ENCODE data around the gene SDK2.

The SDK2 gene

DNA sequence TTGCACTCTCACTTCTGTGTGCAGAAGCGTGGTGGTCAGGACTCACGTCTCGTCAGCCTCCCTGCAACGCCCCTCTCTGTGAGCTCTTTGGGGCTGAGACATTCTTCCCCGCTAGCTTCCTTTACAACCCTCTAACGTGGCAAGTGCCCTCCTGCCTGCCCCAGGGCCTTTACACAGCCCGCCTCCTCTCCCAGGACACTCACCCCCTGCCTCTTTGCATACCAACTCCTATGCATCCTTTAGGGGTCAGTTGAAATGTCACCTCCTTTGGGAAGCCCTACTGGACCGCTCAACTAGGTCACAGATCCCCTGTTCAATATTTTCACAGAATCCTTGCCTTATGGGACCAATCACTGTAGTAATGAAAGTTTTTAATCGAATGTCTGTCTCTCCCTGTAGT lies 61.4 kb downstream of the SDK2 start:
- no peak for DNase-seq

DNA sequence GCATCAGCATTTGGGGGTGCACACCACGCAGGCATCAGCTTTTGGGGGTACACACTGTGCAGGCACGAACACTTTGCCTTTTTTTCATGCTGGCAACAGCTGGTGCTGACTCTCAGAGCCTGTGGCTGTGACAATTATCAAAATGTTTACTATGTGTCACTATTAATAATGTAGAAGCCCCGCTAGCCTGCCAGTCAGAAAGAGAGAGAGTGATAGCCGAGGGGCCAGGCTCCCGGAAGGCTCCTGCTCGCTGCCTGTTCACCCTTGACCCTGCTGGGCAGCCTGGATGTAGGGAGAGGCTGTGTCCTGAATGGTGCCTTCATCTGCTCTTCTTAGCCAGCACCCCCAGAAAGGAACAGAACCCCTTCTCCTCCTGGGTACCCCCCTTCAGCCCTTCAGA lies 61.9 kb downstream of the SDK2 start:
- DNase-seq = no peak

DNA sequence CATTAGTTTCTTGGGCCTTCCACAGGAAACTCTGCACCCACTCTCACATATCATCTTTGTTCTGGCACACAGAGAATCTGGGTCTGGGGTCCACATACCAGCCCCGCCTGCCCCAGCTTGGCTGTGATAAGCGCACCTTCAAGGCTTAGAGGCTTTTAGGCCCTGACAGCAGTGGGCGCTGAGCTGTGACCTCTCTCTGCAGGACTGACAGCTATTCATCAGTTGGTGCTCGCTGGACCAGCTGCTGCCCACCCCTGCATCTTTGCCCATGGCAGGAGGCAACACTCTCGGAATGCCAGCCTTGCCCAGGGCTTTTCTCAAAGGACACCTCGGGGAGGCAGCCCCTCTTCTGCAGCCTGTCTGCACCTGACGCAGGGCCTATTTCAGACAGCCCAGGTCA lies 62.9 kb downstream of the SDK2 start:
- no peak for DNase-seq

DNA sequence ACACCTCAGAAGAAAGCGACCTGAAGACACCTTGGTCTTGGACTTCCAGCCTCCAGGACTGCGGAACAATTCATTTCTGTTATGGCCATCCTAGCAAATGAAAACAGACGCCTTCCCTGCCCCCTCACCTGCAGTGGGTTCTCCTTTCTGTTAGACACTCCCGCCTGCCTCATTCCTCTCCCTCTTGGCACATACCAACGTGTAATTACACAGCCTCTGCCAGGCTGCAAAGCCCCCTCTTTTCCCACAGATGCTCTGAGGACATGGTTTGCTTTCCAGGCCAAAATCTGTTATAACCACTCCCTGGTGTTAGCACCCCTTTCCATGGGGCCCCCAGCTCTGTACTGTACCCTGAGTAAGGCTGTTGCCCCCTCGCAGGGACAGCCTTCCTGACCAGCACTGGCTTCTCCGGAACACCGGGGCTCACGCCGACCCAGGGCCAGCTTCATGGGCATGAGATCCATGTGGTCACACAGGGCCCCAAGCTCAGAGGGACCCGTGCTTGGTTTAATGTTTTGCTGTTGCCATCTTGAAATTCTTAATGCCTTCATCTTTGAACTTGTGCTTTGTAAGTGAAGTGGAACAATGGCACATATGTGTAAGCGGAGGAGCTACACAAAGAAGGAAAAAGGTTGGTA lies 64.1 kb downstream of the SDK2 start:
- no peak for DNase-seq

DNA sequence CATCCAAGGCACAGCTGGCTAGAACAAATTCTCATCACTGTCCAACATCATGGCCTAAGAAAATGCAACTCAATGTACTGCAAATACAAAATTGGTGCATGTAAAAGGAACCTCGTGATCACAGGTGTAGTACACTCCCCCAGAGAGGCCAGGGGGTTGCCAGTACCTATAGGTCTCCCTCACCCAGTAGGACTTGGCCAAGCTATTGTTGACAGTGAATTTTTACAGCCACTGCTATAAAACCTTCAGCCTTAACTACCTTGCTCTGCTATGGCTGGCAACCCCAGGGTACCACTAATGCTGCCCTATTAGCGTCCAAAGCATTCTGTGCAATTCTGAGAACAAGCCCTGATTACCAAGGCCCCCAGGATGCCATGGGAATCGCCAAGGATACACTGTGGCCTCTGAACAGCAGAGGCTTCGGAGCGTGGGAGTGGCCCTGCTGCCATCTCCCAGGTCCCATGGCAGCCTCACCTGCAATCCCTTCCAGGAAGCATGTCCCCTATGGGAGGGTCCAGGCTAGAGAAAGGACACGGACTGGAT lies 67.6 kb downstream of the SDK2 start:
- no peak for DNase-seq

DNA sequence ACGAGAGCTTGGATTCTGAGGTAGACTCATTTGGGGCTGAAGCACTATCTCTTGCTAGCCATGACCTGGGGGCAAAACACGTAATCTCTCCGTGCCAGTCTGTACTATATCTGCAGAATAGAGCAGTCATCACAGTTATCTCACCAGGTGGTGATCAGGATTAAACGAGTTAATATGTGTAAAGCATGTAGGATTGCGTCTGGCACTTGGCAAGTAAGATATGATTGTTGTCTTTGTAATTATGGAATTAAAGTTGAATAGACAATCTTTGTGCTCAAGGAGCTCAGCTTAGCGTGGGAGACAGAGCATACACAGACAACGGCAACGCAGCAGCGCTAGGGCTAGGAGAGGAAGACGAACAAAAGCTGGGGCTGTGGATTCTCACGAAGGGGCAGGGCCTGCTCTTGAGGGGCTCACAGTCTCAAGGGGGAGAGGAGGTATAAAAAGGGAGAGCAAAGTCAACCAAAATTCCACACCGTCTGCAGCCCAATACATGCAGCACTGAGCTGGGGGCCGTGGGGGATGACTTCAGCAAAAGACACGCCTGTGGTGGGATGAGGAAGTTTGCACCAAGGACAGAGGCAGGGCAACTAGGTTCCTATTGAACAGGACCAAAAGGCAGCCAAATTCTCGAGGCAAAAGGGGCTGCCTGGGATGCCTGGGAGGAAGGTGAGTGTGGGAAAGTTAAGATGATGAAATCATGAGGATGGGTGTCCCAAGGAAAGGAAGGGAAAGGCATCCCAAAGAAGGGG lies 68.6 kb downstream of the SDK2 start:
- peak; percentile 36 for DNase-seq

DNA sequence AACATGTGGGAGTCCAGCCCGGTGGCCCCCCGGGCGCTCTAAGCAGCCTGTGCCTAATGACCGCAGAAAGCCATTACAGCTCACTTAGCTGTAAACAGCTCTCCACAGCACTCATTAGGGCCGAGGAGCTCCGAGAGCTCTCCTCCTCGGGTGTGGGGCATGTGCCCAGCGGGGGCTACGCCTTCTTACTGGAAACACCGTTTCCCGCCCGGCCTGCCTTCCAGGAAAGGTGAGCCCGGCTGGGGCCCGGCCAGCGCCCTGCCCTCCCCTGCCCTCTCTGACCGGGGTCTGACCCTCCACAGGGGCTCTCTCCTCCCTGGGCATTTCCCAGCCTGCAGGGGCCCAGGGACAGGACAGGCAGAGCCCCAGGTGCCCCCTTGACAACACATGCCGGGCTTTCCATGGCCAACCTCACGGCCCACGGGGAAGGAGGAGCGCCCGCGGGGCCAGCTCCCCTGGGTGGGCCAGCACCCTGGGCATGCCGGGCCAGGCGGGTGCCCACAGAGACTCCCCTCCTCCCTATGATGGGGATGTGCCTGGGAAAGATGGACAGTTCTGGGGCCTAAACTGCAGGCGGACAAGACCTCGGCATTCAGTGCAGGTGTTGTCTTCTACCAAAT lies 72.6 kb downstream of the SDK2 start:
- DNase-seq = no peak

DNA sequence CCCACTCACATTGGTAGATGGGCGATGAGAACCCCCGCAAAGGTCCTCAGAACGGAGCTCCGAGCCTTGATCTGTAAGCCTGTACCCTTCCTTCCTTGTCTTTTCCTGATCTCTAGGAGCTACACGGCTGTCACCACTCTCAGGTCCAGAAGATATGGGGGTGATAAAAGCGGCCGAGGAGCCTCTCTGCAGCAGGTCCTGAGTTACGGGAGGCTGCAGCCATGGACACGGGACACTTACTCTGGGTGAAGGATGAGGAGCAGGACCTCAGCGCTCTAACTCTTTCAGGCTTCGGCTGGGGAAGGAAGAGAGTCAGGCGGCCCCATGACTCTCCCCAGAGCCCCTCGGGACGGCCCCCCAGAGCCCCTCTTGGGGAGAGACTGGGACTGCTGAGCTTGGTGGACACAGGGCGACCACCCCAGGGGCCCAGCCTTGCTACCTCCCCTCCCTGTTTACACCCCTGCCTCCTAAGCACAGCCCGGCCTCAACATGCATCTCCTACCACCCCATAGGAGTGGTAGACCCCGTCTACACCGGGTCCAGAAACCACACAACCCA lies 74.4 kb downstream of the SDK2 start:
- DNase-seq = no peak

DNA sequence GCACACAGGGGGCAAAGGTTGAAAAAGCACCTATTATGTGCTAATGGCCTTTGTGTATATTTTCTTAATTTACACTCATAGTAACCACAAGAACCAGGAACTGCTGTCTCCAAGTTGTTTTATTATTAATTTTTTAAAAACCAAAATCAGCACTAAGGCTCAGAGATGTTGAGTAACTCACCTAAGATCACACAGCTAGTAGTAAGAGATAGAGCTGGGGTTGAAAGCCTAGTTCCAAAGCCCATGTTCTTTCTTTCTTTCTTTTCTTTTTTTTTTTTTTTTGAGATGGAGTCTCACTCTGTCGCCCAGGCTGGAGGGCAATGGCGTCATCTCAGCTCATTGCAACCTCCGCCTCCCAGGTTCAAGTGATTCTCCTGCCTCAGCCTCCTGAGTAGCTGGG lies 75.3 kb downstream of the SDK2 start:
- DNase-seq = no peak

DNA sequence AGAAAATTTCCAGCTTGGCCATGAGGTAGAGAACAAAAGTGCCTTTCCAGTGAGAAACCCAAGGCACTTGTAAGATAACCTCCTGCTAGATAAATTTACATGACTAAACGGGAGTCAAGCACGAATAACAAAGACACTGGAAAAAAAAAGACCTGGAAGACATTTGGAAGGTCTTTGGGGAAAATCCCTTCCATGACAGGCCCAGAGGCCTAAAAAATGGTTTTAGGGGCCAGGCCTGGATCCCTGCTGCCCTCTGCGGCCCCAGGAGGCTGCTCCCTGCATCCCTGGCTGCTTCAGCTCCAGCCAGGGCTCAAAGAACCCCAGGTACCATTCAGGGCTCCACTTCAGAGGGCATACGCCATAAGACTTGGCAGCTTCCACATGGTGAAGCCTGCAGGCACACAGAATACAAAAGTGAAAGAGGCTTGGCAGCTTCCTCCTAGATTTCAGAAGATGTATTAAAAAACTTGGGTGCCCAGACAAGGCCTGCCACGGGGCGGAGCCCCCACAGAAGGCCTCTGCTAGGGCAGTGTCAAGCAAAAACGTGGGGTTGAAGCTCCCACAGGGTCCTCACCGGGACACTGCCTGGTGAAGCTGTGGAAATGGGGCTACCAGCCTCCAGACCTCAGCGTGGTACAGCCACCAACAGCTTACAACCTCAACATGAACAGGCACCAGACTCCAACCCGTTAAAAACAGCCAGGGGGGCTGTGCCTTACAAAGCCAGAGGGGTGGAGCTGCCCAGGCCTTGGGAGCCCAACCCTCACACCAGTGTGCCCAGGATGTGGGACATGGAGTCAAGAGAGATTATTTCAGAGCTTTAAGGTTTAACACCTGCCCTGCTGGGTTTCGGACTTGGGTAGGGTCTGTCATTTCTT lies 77.1 kb downstream of the SDK2 start:
- peak; percentile 58 for DNase-seq

DNA sequence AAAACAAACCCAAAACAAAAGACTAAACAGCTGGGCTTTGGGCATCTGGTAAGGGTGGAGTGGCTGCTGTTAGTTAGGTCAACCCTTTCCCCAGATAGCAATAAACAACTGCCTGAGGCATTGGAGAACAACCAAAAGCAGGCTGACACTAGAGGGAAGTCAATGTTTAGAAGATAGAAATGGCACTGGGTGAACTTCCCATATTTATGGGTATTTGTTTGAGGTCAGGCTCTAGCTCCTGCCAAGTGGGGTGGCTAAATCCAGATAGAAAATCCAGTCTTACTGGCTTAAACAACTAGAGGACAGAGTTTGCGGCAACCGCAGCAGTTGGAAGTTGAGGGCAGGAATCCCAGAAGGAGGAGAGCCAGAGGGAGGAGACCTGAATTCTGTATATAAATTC lies 79.4 kb downstream of the SDK2 start:
- DNase-seq = peak; percentile 29

DNA sequence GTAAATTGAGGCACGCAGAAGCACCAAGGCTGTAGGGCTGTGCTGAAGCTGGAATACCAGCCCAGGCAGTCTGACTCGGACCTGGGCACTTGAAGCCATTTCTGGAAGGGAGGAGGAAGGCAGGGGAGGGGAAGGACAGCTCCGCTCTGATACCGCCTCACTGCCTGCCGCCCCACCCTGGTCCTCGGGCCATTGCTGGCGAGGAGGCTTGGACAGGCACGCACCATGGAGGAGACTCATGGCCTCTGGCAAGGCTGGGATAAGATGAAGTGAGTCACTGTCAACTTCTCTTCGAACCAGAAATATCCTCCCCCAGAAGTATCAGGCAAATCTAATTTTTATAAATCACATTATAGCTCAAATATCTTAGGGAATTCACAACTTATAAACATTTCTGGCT lies 81.3 kb downstream of the SDK2 start:
- no peak for DNase-seq

DNA sequence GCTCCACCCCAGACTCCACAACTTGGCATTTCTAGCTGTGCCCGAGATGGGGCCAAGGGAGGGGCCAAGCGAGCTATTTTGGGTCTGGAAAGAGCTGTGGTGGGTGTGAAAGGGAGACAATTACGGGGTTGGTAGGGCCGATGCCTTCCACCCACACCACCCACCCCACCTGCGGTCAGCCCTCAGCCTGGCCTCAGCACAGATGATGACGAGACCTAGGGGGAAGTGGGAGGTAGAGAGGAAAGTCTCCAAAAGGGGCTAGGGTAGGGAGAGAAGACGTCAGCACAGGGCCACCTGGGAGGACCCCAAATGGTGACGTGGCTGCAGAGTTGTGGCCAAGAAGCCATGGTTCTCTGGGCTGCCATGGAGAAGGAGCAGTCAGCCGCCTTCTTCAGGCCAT lies 83.1 kb downstream of the SDK2 start:
- no peak for DNase-seq

DNA sequence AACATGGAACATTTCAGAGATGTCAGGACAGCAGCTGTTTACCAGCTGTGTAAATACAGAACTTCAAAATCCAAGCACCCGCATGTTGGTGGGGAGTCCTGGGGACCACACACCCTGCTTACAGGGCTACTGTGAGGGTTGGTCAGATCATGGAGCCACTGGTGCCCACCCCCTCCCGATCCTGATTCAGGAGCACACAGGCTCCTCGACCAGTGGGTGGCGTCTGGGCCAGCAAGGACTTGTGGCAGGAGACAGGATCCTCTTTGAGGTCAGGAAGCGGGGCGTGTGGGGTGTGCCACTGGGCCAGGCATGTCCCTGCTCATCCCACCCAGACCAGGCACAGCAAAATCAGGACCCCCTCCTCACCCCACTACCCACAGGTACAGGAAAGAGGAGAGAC lies 83.6 kb downstream of the SDK2 start:
- peak; percentile 20 for DNase-seq

DNA sequence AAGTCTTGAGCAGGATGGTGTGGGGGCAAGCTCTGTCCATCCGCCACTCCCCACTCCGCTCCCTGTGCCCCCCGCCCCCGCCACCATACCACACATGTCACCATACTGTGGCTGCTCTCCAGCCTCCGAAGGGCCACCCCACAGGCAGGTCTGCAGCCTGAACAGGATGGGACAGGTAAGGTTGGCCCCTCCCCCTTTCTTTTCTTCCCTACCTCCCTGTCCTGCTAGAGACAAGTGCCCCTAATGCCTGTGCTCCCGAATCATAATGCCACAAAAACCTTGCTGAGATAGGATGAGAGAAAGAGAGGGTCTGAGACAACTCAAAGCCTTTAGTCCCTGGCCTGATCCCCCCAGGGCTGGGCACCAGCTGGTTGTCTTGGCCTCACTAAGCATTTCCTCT lies 84.7 kb downstream of the SDK2 start:
- DNase-seq = no peak

DNA sequence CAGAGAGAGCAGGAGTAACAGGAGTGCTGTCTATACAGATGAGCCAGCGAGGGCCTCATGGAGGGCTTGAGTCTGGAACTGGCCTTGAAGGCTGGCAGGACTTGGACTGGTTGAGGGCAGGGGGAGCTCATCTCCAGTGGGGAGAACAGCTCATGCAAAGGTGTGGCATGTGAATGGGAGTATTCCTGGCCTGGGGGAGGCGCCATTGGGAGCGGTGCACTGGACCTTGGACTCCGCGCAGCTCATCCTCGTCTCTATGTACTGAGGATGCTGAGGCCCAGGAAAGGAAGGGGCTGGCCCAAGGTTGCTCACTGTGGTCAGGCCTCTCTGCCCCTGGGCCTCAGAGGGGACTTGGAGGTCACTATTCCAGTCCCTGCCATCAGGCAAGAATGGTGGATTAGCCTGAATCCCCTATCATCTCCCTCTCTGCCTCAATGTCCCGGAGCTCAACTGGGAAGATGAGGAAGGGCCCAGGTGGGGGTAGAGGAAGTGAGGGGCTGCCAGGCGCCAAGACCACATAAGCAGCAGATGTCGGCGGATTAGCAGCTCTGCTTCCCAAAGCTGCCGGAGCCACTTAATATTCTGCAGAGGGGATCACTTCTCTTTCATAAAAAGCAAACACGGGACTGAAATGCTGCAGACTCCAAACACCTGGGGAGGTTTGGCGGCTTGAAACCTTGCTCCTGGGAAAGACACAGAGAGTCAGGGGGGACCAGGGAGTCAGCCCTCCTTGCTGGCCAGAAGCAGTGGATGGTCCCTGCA lies 88.9 kb downstream of the SDK2 start:
- no peak for DNase-seq

DNA sequence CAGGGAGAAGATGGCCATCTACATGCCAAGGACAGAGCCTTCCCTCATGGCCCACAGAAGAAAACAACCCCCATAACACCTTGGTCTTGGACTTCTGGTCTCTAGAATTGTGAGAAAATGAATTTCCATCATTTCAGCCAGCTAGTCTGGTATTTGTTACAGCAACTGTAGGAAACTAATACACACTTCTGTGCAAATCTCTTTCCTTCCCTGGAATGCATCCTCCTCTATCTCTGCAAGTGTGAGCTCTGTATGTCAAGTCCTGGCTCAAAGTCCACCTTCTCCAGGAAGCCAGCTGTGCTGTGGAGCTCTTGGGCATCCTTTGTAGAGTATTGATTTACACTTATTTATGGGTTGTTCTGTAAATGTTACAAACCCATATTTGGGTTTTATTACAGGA lies 89.7 kb downstream of the SDK2 start:
- no peak for DNase-seq

DNA sequence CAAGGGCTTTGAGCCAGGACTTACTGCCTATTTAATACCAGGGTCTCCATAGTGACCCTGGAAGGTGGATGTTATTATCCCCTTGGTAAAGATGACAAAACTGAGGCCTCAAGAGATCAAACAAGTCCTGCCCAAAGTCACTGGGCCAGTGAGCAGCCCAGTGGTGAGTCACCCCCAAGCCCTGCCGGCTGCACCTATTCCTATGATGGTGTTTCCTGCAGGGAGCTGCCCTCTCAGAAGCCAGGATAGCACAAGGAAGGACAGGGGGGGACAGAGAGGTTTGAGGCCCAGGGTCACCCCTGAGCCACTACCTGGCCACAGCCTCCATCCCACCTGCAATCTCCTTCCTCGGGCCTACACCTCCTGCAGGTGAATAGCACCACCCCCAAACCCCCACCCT lies 90.9 kb downstream of the SDK2 start:
- DNase-seq = no peak

DNA sequence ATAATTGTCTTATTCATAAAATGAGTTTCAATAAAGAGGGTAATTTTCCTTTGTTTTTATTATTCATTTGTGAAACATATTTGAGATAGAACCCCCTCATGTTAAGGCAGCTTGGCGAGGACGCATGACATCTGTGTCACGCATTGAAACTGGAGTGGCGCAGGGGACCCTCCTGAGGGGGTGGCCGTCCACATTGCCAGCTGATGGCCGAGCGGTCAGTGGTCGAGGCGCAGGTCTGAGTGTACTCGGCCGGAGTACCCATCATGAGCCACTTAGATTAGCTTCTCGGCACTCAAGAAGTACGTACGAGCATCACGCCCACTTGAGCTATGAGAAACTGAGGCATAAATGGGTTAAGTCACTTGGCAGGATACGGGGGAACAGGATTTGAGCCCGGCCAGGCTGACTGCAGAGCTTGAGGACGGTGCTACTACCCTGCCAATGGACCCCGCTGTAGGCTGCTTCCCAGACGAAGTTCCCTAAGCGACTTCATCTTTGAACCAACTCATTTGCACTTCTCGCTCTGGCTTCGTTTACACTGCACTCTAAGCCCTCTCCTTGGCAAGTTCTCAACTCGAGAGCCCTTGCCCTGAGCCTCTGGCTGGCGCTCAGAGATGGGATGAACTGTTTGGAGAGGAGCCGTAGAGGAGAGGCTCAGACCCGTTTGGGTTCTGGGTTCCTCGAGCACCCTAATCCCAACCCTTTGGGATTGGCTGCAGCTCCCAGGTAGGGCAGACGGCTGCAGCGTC lies 91.8 kb downstream of the SDK2 start:
- no peak for DNase-seq

DNA sequence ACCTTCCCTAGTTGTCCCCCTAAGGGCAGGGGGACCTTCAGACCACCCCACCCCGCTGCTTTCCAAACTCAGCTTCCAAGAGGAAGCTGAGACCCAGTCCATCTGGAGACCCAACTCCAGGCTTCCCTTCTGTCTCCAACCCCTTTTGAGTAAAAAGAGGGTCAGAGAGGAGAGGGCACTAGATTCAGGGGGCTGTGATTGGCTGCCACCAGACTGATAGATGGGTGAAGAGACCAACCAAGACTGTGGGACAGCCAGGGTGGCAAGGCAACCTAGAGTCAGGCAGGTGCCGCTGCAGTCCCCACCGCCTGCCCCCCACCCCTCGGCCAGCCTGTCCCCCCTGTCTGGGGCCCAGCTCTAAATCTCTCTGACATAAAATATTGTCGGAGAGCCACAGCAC lies 92.5 kb downstream of the SDK2 start:
- DNase-seq = peak; percentile 49

DNA sequence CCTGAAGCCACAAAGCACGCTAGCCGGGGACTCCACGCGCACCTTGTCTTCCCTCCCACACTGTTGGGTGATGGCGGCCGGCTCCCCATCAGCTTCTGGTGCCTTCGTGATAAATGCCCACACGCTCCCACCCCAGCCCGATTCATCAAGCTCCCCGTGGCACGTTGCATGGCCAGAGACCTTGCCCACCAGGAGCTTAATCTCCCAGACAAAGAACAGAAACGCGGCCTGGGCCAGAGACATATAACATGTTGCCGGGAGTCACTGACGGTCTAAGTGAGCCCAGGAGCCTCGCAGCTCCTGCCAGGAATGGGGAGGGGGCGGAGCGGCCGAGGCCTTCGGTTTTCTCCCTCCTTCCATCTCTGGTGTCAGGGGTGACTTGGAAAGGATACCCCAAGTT lies 93.1 kb downstream of the SDK2 start:
- DNase-seq = no peak

Data from hematopoietic multipotent progenitor cell treated with erythropoietin and hydrocortisone succinate and interleukin-3 and kit ligand, for 4 days (in vitro differentiated cells).